ENCODE data around the gene PRIMA1.

- TF ChIP-seq CTCF (IDR thresholded peaks at IDR 0.05), result no peak
- TF ChIP-seq POLR2A (IDR thresholded peaks at IDR 0.05), result no peak
Measured at GRCh38 chr14:93736378-93737014, 51.8 kb downstream of the PRIMA1 start.

Measured in testis (tissue), 2 donors.